HG03457 (cell line): ENCODE results near the gene SCD5.

Source experiments
- ATAC-seq: cut with Tn5 transposase; IDR thresholded peaks from one replicate; pipeline ENCODE4 v1.9.1; 2021; ENCODE audit warnings: moderate number of reproducible peaks; ENCODE audit not compliant: unreplicated experiment

SCD5 gene

GRCh38 chr4:82696117-82696860, 102.3 kb downstream of the SCD5 start:
- ATAC-seq = no peak

- ATAC-seq = no peak
Measured at GRCh38 chr4:82694892-82695291, 103.7 kb downstream of the SCD5 start.

GRCh38 chr4:82694046-82694445, 104.5 kb downstream of the SCD5 start:
- no peak for ATAC-seq

- no peak for ATAC-seq
Measured at GRCh38 chr4:82692101-82692780, 106.4 kb downstream of the SCD5 start.

GRCh38 chr4:82691431-82691830, 107.2 kb downstream of the SCD5 start:
- ATAC-seq = no peak

GRCh38 chr4:82688091-82688795, 110.4 kb downstream of the SCD5 start:
- ATAC-seq = no peak

GRCh38 chr4:82687531-82687930, 111.1 kb downstream of the SCD5 start:
- no peak for ATAC-seq

- no peak for ATAC-seq
Measured at GRCh38 chr4:82681754-82682153, 116.8 kb downstream of the SCD5 start.

GRCh38 chr4:82680834-82681233, 117.8 kb downstream of the SCD5 start:
- no peak for ATAC-seq

- no peak for ATAC-seq
Measured at GRCh38 chr4:82679531-82679930, 119.1 kb downstream of the SCD5 start.

- no peak for ATAC-seq
Measured at GRCh38 chr4:82678051-82678450, 120.5 kb downstream of the SCD5 start.

- ATAC-seq = no peak
Measured at GRCh38 chr4:82677327-82677726, 121.3 kb downstream of the SCD5 start.

GRCh38 chr4:82667761-82668480, 130.7 kb downstream of the SCD5 start:
- no peak for ATAC-seq

- ATAC-seq = no peak
Measured at GRCh38 chr4:82666970-82667665, 131.5 kb downstream of the SCD5 start.

- no peak for ATAC-seq
Measured at GRCh38 chr4:82661181-82661992, 137.2 kb downstream of the SCD5 start.

GRCh38 chr4:82652062-82652461, 146.5 kb downstream of the SCD5 start:
- ATAC-seq = no peak

GRCh38 chr4:82650868-82651267, 147.7 kb downstream of the SCD5 start:
- no peak for ATAC-seq

- ATAC-seq = no peak
Measured at GRCh38 chr4:82648356-82648755, 150.2 kb downstream of the SCD5 start.

GRCh38 chr4:82645936-82646565, 152.5 kb downstream of the SCD5 start:
- no peak for ATAC-seq
